Daoy (cell line): ENCODE measurements around the gene KLHDC8A. TPM values are rescaled to one million over a fixed set of nuclear protein-coding genes. Genes with fewer than 3 reads are reported as not detected.
"Not testable (repeated sequence)": the region's sequence is repeated elsewhere in the genome, so short reads cannot be mapped to it uniquely, and the experiment has no call there.

Experiments
- DNase-seq: peaks from one replicate; pipeline ENCODE4 v3.0.0-alpha.2; 2015; ENCODE audit warnings: low read depth
- total RNA-seq: library from RNA; depleted of rRNA; stranded (reverse); fragments of >200 nt; shearing (Covaris generic); gene quantifications from 2 replicates; pipeline ENCODE4 v1.2.3, GENCODE V29; 2014

Gene KLHDC8A
- total RNA-seq, 1 experiment from 2014 or later: 0.34 TPM

- peak; percentile 41 for DNase-seq
Observed at GRCh38 chr1:205371871-205372660, 15.3 kb upstream of the KLHDC8A start.

GRCh38 chr1:205370780-205371179 is 14.1 kb upstream of the KLHDC8A start:
- no peak for DNase-seq

- no peak for DNase-seq
Observed at GRCh38 chr1:205369701-205370123, 13.0 kb upstream of the KLHDC8A start.

- DNase-seq: no peak
Observed at GRCh38 chr1:205368478-205368877, 11.8 kb upstream of the KLHDC8A start.

- peak; percentile 43 for DNase-seq
Observed at GRCh38 chr1:205365945-205366463, 9.3 kb upstream of the KLHDC8A start.

- DNase-seq: not testable (repeated sequence)
Observed at GRCh38 chr1:205365086-205365485, 8.4 kb upstream of the KLHDC8A start.

GRCh38 chr1:205360891-205361290 is 4.2 kb upstream of the KLHDC8A start:
- no peak for DNase-seq

GRCh38 chr1:205359771-205360565 is 3.2 kb upstream of the KLHDC8A start:
- no peak for DNase-seq

GRCh38 chr1:205358579-205358978 is 1.9 kb upstream of the KLHDC8A start:
- no peak for DNase-seq

- no peak for DNase-seq
Observed at GRCh38 chr1:205357567-205357966, 845 bp upstream of the KLHDC8A start.

GRCh38 chr1:205355075-205355453 is 1.7 kb downstream of the KLHDC8A start:
- peak; percentile 55 for DNase-seq

- DNase-seq: peak; percentile 75
Observed at GRCh38 chr1:205354259-205355074, 2.3 kb downstream of the KLHDC8A start.

GRCh38 chr1:205353612-205354011 is 3.1 kb downstream of the KLHDC8A start:
- DNase-seq: no peak

GRCh38 chr1:205353191-205353590 is 3.5 kb downstream of the KLHDC8A start:
- DNase-seq: no peak

- DNase-seq: peak; percentile 66
Observed at GRCh38 chr1:205351984-205352713, 4.6 kb downstream of the KLHDC8A start.

GRCh38 chr1:205350691-205351141 is 6.0 kb downstream of the KLHDC8A start:
- DNase-seq: no peak

- DNase-seq: no peak
Observed at GRCh38 chr1:205350124-205350523, 6.6 kb downstream of the KLHDC8A start.

GRCh38 chr1:205348554-205349487 is 7.9 kb downstream of the KLHDC8A start:
- DNase-seq: peak; percentile 72

GRCh38 chr1:205346956-205347574 is 9.7 kb downstream of the KLHDC8A start:
- peak; percentile 79 for DNase-seq
